Superior temporal gyrus (tissue), 1 donor: ENCODE measurements around the gene TRIML1.
A peak's percentile ranks its signal among the peaks of the same experiment; 100 is the strongest.
"Not testable (repeated sequence)": the region's sequence is repeated elsewhere in the genome, so short reads cannot be mapped to it uniquely, and the experiment has no call there.

Source experiments
- DNase-seq: peaks from one replicate; pipeline ENCODE4 v3.0.0-alpha.2; 2016; ENCODE audit errors: extremely low spot score

Gene TRIML1

DNA sequence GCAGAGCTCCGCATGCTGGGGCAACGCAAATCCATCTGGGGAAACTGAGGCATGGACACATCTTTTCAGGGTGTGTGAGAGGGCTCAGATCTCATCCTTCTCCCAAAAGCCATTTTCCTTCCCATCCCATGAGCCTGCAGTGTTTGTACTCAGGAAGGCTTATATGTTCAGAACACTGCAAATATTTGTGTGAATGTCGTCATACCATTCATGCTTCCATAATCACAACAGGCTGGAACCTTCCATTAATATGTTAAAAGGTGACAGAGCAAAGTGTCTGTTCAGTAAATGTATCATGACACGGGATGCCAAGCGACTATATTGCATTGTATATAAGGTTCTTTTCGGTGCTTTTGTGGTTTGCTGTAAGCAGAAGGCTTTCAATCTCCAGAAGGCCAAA, 8.5 kb downstream of the TRIML1 start:
- DNase-seq: no peak

DNA sequence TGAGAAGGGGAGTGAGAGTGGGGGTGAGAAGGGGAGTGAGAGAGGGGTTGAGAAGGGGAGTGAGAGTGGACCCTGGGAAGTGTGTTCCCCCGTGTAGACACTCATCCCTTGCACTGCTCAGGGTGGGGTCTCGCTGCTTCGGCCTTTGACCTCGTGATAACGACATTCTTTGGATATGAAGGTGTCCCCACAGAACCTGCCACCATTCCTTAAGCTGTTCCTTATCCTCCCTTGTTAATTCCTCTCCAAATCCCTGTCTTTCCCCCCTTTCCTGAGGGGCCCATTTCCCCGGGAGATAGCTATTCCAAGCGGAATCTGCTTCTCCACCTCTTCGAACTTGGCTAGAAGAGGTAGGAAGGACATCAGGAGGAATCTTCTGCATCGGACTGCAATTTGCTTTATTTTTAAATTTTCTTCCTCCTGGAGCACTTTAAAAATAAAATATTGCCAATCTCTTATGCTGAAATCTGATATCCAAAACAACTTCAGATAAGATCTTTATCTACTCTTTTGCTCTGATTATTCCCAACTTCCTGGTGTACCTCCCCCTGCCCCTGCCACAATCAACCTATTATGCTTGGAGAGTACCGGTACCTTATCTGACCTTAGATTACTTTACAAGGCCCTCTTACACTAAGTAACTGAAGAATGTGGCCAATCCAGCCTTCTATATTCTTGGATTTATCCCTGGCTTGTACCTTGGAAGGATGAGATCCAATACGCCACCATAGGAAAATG, 15.6 kb downstream of the TRIML1 start:
- no peak for DNase-seq

DNA sequence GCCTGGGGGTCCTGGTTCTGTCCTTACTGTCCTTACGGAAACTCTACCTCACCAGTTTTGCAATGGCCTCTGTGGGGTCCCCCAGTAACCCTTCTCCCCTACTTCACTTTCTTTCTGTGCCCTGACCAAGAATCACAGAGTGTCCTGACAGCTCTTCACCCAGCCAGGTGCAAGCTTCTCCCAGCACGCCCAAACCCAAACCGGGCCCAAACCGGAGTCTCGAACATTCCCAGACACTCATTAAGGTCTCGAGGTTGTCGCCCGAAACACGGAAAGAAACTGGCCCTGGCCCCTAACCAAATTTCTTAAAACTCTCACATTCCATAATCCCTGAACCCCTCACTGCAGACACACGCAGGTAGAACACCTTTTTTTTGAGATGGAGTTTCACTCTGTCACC, 19.1 kb downstream of the TRIML1 start:
- no peak for DNase-seq

DNA sequence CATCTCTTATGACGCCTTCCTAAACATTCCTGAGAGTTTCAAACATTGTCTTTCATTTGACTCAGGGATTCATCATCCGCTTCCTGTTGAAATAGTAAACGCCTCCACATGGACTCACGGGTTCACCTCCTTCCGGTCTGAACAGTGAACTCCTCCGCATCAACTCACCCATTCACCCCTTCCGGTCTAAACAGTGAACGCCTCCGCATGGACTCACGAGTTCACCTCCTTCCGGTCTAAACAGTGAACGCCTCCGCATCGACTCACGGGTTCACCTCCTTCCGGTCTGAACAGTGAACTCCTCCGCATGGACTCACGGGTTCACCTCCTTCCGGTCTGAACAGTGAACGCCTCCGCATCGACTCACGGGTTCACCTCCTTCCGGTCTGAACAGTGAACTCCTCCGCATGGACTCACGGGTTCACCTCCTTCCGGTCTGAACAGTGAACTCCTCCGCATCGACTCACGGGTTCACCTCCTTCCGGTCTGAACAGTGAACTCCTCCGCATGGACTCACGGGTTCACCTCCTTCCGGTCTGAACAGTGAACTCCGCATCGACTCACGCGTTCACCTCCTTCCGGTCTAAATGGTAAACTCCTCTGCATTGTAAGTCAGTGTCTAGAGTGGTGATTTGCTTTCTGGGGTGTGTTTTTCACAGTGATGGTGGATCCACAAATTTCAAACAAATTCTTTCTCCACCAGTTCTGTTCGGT, 20.4 kb downstream of the TRIML1 start:
- DNase-seq: not testable (repeated sequence)

DNA sequence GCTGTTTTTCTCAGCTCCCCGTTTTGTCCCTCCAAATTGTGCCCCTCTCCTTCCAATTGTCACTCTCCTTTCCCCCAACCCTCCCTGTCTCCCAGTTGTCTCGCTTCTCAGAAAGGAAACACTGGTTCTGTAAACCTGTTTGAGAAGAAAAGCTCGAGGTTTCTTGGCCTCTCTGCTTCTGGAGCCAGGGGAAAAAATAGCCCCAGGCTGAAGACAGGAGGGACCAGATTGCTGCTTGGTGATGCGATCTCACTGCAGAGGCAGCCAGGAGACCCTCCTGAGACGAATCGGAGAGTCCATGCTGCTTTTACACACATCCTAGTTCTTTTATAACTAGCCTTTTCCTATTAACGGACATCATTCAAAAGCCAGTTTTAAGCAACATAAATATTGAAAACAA, 21.2 kb downstream of the TRIML1 start:
- no peak for DNase-seq

DNA sequence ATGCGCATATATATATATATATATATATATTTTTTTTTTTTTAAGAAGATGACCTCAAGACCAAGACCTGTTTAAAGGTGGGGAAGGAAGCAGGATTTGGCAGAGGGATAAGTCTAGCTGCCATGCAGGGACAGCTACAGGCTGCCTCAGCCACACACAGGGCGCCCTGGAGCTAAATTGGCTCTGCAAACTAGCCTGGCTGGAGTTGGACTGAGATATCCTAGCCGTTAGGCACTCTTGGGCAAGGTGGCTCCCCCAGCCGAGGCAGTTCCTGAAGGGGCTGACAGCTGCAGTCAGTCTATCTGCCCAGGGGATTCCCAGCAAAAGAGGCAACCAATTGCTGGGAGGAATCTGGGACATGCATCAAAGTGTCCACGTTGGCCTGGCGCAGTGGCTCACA, 21.9 kb downstream of the TRIML1 start:
- no peak for DNase-seq

DNA sequence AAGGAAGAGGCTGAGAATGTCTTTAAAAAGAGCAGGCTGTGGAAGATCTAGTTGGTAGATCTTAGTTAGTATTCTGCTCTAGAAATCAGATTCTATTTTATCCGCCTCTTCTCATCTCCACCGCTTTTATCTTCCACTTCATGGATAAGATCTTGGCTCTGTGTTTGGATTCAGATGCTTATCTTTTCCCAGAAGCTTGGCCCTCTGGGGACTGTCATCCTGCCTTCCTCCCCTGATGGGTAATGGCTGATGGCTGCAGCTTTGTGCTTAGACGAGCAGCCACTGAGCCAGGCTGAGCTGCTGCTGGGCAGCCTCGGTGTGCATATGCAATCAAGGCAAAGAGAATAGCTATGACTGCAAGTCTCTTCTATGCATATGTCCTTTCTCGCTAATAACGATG, 23.5 kb downstream of the TRIML1 start:
- no peak for DNase-seq

DNA sequence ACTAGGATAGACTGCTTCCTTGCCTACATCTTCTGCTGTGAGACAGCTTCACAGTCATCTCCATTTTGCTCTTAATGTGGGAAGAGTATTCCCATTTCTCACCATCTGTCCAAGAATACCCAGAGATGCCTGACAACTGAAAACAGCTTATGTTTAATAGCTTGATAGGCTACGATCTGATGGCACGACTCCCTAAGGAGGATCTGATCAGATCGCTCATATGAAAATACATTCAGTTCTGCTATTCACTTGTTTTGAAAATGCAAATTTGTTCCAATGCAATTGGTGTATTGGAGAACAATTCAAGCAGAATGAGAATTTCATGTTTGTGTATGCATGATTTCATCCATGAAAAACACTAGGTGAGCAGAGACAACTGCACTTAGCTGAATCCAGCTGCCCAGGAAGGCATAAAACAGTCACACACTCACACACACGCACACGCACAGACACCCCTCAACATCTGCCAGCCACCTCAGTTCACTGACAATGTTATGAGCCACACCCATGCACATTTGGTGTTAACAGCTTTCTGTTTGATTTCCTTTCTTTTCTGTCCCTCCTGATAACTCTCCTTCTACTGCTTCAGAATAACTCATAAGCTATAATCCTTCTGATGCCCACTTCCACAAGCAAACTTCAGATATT, 29.6 kb downstream of the TRIML1 start:
- DNase-seq: peak; percentile 49

DNA sequence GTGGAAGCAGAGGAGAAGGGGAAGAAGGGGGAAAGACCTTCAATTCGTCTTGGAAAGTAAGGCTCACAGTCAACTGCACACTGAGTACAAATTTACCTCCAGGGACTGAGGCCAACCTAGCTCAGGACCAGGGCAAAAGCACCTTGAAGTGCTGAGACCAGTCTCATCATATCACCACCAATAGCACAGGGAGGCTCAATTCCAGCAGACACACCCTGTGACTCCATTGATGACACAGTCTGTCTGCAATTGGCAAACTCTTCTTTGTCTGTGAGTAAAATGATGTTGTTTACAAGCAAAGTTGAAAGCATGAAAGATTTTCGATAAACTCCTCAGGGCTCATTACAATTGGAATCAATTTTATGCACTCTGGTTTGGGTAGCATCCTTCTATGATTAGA, 32.3 kb downstream of the TRIML1 start:
- DNase-seq: no peak

DNA sequence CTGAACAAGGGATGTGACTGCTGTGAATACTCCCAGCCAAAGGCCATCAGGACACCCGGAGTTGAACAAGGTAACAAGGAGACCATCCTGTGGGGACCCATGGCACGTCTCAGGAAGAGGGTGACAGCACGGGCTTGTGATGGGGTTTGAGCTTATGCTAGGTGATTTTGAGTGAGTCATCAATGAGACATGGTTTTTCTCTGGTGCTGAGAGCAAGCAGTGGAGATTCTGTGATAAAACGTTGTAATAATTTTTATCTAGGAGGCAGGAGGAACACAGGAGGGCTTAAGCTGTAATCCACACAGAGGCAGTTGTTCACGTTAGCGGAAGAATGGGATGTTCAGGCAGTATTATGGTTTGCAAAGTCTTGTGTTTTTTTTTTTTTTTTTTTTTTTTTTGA, 36.0 kb downstream of the TRIML1 start:
- DNase-seq: no peak

DNA sequence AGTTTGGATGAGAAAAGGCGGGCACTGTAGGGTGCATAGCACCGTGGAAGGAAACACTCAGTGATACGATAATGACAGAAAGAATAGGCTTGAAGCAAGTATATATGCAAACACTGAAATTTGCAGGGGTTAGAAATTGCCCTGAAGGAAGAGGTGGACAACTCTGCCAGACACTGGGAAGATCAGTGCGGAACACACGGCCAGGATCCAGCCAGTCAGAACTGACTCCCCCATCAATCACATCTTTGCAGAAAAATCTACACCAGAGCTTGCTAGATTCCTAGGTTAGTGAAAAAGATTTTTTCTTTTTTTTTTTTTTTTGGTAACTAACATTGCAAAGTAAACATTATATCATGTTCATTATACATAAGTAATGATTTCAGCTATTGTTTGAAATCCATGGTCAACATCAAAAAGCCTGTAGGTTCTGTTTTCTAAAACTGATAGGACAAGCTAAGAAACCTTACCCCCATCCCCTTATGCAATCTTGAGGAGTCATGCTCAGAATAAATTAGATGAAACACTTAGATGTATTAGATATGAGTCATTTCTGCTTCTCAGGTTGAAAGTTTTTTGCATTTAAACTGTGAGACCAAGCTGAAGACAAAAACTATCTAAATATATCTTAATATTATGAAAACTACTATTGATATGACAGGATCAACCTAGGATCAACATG, 38.9 kb downstream of the TRIML1 start:
- DNase-seq: no peak

DNA sequence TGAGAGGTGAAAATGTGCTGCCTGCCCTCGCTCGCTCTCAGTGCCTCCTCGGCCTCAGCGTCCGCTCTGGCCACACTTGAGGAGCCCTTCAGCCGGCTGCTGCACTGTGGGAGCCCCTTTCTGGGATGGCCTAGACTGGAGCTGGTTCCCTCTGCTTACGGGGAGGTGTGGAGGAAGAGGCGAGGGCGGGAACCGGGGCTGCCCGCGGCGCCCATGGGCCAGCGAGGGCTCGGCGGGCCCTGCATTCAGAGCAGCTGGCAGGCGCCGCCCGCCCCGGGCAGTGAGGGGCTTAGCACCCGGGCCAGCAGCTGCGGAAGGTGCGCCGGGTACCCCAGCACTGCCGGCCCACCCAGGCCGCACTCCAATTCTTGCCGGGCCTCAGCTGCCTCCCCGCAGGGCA, 39.6 kb downstream of the TRIML1 start:
- DNase-seq: no peak

DNA sequence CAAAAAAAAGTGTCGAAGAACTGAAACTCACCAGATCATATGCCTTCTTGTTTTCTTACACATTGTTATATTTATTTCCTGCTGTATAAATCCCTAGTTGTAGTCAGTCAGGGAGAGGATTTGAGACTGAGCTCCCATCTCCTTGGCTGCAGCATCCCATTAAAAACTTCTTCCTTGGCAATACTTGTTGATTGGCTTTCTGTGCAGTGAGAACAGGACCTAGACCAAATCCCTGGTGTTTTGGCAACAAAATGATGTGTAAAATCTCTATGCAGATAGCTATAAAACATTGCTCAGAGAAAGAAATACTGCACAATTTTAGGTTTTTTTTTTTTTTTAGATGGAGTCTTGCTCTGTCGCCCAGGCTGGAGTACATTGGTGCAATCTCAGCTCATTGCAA, 47.9 kb downstream of the TRIML1 start:
- no peak for DNase-seq

DNA sequence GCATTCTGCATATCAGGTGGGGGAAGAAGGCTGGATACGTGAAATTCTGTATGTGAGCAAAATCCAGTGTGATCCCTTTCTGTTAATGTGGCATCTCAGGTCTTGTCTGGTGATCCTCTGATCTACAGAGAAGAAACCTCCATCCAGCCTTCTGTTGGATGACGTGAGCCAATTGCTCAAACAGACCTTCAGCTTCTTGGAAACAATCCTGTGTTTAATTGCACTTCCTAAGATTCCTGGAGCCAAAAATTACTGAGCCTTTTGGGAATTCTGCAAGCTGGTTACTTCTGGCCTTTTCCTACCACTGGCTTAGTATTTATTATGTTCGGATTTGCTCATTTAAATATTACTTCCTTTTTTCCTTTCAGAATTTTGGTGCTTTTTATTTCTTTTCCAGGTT, 51.2 kb downstream of the TRIML1 start:
- no peak for DNase-seq

DNA sequence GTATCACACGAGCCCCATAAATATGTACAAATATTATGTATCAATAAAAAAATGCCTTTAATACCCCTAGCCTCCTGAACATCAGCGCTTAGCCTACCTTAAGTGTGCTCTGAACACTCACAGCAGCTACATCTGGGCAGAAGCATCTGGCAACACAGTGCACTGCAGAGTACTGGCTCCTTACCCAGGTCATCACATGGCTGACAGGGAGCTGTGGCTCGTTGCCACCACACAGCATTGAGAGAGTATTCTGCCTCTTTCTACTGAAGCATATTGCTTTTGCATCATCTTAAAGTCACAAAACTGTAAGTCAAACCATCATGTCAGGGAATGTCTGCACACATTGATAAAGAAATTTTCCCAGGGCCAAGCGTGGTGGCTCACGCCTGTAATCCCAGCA, 55.2 kb downstream of the TRIML1 start:
- no peak for DNase-seq

DNA sequence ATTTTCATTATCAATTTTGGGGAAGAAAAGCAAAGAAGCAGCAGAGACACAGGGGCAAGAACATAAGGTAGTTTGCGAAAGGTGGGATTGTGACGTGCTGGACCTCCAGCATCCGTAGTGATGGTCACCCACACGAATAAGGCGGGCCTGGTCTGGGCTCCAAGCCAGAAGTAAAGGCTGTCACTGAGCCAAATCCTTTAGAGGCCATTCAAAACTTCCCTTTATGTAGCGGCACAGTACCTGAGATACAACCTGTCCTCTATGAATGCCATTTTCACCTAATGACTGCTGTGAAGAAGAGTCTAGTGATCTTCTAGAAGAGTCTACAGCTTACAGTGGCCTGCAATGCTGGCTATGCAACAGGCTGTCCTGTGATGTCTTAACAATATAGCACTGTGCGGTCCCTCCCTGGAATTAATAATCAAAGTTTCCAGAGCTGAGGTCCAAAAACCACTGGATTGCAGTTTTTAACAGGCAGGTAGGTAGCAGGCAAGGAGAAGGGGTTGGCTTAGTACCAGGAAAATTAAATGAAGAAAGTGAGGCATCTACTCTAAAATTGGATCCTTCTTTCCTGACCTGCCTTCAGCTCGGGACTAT, 56.2 kb downstream of the TRIML1 start:
- DNase-seq: no peak

DNA sequence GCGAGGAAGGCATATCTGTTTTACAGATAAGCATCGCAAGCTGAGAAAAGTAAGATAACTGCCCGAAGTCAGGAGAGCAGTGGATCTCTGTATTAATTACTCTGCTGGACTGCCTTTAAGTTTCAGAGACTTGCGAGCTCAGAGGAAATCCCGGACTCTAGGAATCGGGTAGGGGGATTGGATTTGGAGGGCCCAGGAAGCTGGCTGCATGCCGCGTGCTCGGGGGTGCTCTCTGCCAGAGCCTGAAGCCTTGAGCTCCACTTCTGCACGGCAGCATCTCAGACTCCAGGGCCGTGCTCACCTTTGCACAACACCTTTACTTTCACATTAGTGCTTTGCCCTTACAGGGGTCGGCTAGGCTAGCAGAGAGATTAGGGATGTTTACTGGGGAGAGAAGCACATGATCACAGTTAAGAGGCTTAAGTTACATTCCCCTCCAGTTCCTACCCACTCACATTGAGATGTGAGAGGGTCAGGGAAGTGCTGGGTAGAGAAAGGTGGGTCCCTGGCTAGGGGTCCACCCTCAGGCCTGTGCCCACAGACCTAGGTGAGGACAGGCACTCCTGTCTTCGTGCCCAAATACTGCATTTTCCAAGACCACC, 57.0 kb downstream of the TRIML1 start:
- DNase-seq: no peak
